IMR-90 (cell line): ENCODE measurements around the gene GRID1. TPM values are rescaled to one million over a fixed set of nuclear protein-coding genes. Genes with fewer than 3 reads are reported as not detected.

Experiments
- ATAC-seq: fragments of 200-7000 bp; cut with Tn5 transposase; 2 replicates; pipeline ENCODE4 v1.9.1; 2020; ENCODE audit warnings: low read depth, mild to moderate bottlenecking, moderate library complexity
- BruUV-seq: library from RNA; stranded (reverse); fragments of 400-500 nt; replicated peaks from 2 replicates; lab custom pipeline; 2021; lab: Mats Ljungman, UMichigan
- CTCF ChIA-PET: fragments of 300-600 bp; formaldehyde crosslinking; extraction: SDS; loops from one replicate; lab custom pipeline; 2021; ENCODE audit warnings: antibody characterized with exemption; lab: Yijun Ruan, JAX
- POLR2A ChIA-PET: fragments of 300-600 bp; sonication (Branson Sonifier 250); formaldehyde crosslinking; loops from one replicate; lab custom pipeline; 2022; ENCODE audit warnings: antibody characterized with exemption; ENCODE audit not compliant: unreplicated experiment; lab: Charles Lee
- DNase-seq: peaks from one replicate; pipeline ENCODE4 v3.0.0; 2013
- H2AFZ ChIP-seq: replicated peaks from 2 replicates; pipeline ENCODE3; 2013; ENCODE audit warnings: low read length, mild to moderate bottlenecking; ENCODE audit not compliant: poor library complexity
- H2AK5ac ChIP-seq: 2 replicates; pipeline ENCODE4 v1.6.1; 2013; ENCODE audit warnings: low read depth, low read length, inconsistent platforms
- H2AK9ac ChIP-seq: replicated peaks from 2 replicates; pipeline ENCODE3; 2013; ENCODE audit warnings: mild to moderate bottlenecking, low read depth, low read length, moderate library complexity; ENCODE audit not compliant: poor library complexity
- H2BK120ac ChIP-seq: 2 replicates; pipeline ENCODE4 v1.6.1; 2013; ENCODE audit warnings: low read depth, low read length, inconsistent platforms
- H2BK15ac ChIP-seq: 3 replicates; pipeline ENCODE4 v1.6.1; 2013; ENCODE audit warnings: low read depth, low read length, inconsistent platforms
- H2BK20ac ChIP-seq: 2 replicates; pipeline ENCODE4 v1.6.1; 2013; ENCODE audit warnings: low read depth, mild to moderate bottlenecking, inconsistent platforms, low read length, moderate library complexity
- H2BK5ac ChIP-seq: 2 replicates; pipeline ENCODE4 v1.6.1; 2013; ENCODE audit warnings: mild to moderate bottlenecking, low read depth, low read length, inconsistent platforms; ENCODE audit not compliant: poor library complexity, severe bottlenecking
- H3K14ac ChIP-seq: replicated peaks from 2 replicates; pipeline ENCODE4 v1.6.1; 2013; ENCODE audit warnings: low read depth, low read length, inconsistent platforms
- H3K18ac ChIP-seq: 2 replicates; pipeline ENCODE4 v1.6.1; 2013; ENCODE audit warnings: low read depth, low read length, control low read depth
- H3K23ac ChIP-seq: 2 replicates; pipeline ENCODE4 v1.6.1; 2013; ENCODE audit warnings: low read depth, low read length, inconsistent platforms
- H3K27ac ChIP-seq: 2 replicates; pipeline ENCODE4 v1.5.1; 2013; ENCODE audit warnings: mild to moderate bottlenecking, control low read depth, low read length; ENCODE audit not compliant: insufficient read depth
- H3K27me3 ChIP-seq: 2 replicates; pipeline ENCODE4 v1.6.1; 2013; ENCODE audit warnings: low read length; ENCODE audit not compliant: control insufficient read depth, insufficient read depth
- H3K36me3 ChIP-seq: 2 replicates; pipeline ENCODE4 v1.6.1; 2013; ENCODE audit warnings: low read length, mixed read lengths; ENCODE audit not compliant: control insufficient read depth, insufficient read depth
- H3K4ac ChIP-seq: 2 replicates; pipeline ENCODE4 v1.6.1; 2013; ENCODE audit warnings: low read depth, low read length, inconsistent platforms
- H3K4me1 ChIP-seq: 2 replicates; pipeline ENCODE4 v1.6.1; 2013; ENCODE audit warnings: low read length, mixed read lengths; ENCODE audit not compliant: control insufficient read depth, insufficient read depth
- H3K4me2 ChIP-seq: 2 replicates; pipeline ENCODE4 v1.6.1; 2013; ENCODE audit warnings: low read depth, mild to moderate bottlenecking, control low read depth, low read length, moderate library complexity
- H3K4me3 ChIP-seq: 2 replicates; pipeline ENCODE4 v1.5.1; 2013; ENCODE audit warnings: low read depth, mild to moderate bottlenecking, control low read depth, low read length, moderate library complexity; ENCODE audit not compliant: insufficient read depth
- H3K56ac ChIP-seq: 2 replicates; pipeline ENCODE4 v1.6.1; 2013; ENCODE audit warnings: low read length, inconsistent platforms; ENCODE audit not compliant: insufficient read depth; ENCODE audit errors: extremely low read depth
- H3K79me1 ChIP-seq, 2 experiments: 2 replicates each; pipeline ENCODE4 v1.6.1; 2013; ENCODE audit warnings: low read length in 2 of 2, inconsistent platforms in 1 of 2, low read depth in 1 of 2
- H3K9ac ChIP-seq: 2 replicates; pipeline ENCODE4 v1.6.1; 2013; ENCODE audit warnings: low read depth, low read length, control low read depth
- H3K9me1 ChIP-seq: 2 replicates; pipeline ENCODE4 v1.6.1; 2013; ENCODE audit warnings: low read length, inconsistent platforms; ENCODE audit not compliant: insufficient read depth
- H3K9me3 ChIP-seq: 2 replicates; pipeline ENCODE4 v1.6.1; 2013; ENCODE audit warnings: low read length; ENCODE audit not compliant: control insufficient read depth, insufficient read depth
- H4K20me1 ChIP-seq: 2 replicates; pipeline ENCODE4 v1.6.1; 2013; ENCODE audit warnings: low read length, inconsistent platforms; ENCODE audit not compliant: insufficient read depth
- H4K5ac ChIP-seq: 2 replicates; pipeline ENCODE4 v1.6.1; 2013; ENCODE audit warnings: mild to moderate bottlenecking, low read depth, low read length, control low read depth
- H4K8ac ChIP-seq, 2 experiments: 2 replicates each; pipeline ENCODE4 v1.6.1; 2013; ENCODE audit warnings: low read depth in 2 of 2, low read length in 2 of 2, control low read depth in 1 of 2, inconsistent platforms in 1 of 2
- H4K91ac ChIP-seq: 2 replicates; pipeline ENCODE4 v1.6.1; 2013; ENCODE audit warnings: low read depth, low read length, inconsistent platforms; ENCODE audit not compliant: insufficient read depth
- BHLHE40 ChIP-seq: fragments of 150-350 bp; IDR thresholded peaks from 2 replicates; pipeline ENCODE4 v1.6.1; 2016; ENCODE audit warnings: mild to moderate bottlenecking, low read depth, low read length
- CEBPB ChIP-seq: IDR thresholded peaks from 2 replicates; pipeline ENCODE4 v1.6.1; 2012; ENCODE audit warnings: low read depth, low read length, improper control_type of control experiment
- CHD1 ChIP-seq: IDR thresholded peaks from 2 replicates; pipeline ENCODE4 v1.6.1; 2012; ENCODE audit warnings: low read depth, low read length, improper control_type of control experiment
- FOS ChIP-seq: fragments of 150-350 bp; IDR thresholded peaks from 2 replicates; pipeline ENCODE4 v1.6.1; 2016; ENCODE audit warnings: low read depth, low read length
- MAZ ChIP-seq: IDR thresholded peaks from 2 replicates; pipeline ENCODE4 v1.6.1; 2012; ENCODE audit warnings: low read depth, mild to moderate bottlenecking, low read length, improper control_type of control experiment, moderate library complexity, borderline replicate concordance
- MXI1 ChIP-seq: IDR thresholded peaks from 2 replicates; pipeline ENCODE4 v1.6.1; 2012; ENCODE audit warnings: low read depth, mild to moderate bottlenecking, low read length, moderate library complexity, borderline replicate concordance
- NFE2L2 ChIP-seq: fragments of 150-350 bp; IDR thresholded peaks from 2 replicates; pipeline ENCODE4 v1.6.1; 2016; ENCODE audit warnings: low read depth, mild to moderate bottlenecking, low read length
- POLR2A ChIP-seq: IDR thresholded peaks from 2 replicates; pipeline ENCODE4 v1.6.1; 2012; ENCODE audit warnings: mild to moderate bottlenecking, low read depth, low read length
- RAD21 ChIP-seq: IDR thresholded peaks from 2 replicates; pipeline ENCODE4 v1.6.1; 2012; ENCODE audit warnings: low read length, improper control_type of control experiment
- RCOR1 ChIP-seq: IDR thresholded peaks from 2 replicates; pipeline ENCODE4 v1.6.1; 2012; ENCODE audit warnings: mild to moderate bottlenecking, low read length, improper control_type of control experiment; ENCODE audit not compliant: insufficient replicate concordance
- RFX5 ChIP-seq: IDR thresholded peaks from 2 replicates; pipeline ENCODE4 v1.8.0; 2012; ENCODE audit warnings: low read depth, mild to moderate bottlenecking, low read length, moderate library complexity
- SMC3 ChIP-seq: fragments of 150-350 bp; IDR thresholded peaks from 2 replicates; pipeline ENCODE4 v1.6.1; 2016; ENCODE audit warnings: low read depth, mild to moderate bottlenecking, antibody characterized with exemption, low read length, moderate library complexity
- WGBS, 2 experiments: methylation state at CpG; one replicate each; pipeline versions ENCODE4 v1.1.5 to v1.1.7; 2013; ENCODE audit warnings: missing lambda C conversion rate in 2 of 2; ENCODE audit not compliant: insufficient read length in 1 of 2; ENCODE audit errors: extremely low coverage in 2 of 2; 5-methylcytosine and 5-hydroxymethylcytosine counted together
- dilution Hi-C: fragments of 300-500 bp; cut with HindIII; formaldehyde crosslinking; loops from one replicate; pipeline ENCODE4 v1.14.3; 2018; ENCODE audit warnings: low sequenced_read_pairs; ENCODE audit not compliant: unreplicated experiment
- in situ Hi-C: fragments of 300-500 bp; cut with MboI; formaldehyde crosslinking; loops from 3 replicates; pipeline ENCODE4 v1.14.3; 2019; ENCODE audit warnings: low sequenced_read_pairs, inconsistent platforms, mixed read lengths
- intact Hi-C: fragments of 100-400 bp; cut with micrococcal nuclease; formaldehyde crosslinking; loops from 2 replicates; pipeline ENCODE4 v1.10.0; 2022
- polyA plus RNA-seq, 3 experiments: library from polyadenylated mRNA; depleted of rRNA; stranded (reverse); fragments of >200 nt; gene quantifications; 2 replicates each; pipeline ENCODE4 v1.2.3, GENCODE V29; 2012; ENCODE audit warnings: low replicate concordance in 1 of 3
- total RNA-seq: library from RNA; depleted of rRNA; stranded (reverse); fragments of >200 nt; gene quantifications from 2 replicates; pipeline ENCODE4 v1.2.3, GENCODE V29; 2012
- TF ChIP-seq, protein P1 (sequence below): fragments of 150-350 bp; IDR thresholded peaks from 2 replicates; pipeline ENCODE4 v1.6.1; 2016; ENCODE audit warnings: low read depth, mild to moderate bottlenecking, low read length, moderate library complexity, borderline replicate concordance
- TF ChIP-seq, protein P2 (sequence below): conservative IDR thresholded peaks from 2 replicates; pipeline ENCODE4 v1.5.1; 2012; ENCODE audit warnings: mild to moderate bottlenecking, low read depth, low read length, improper control_type of control experiment
- TF ChIP-seq, protein P3 (sequence below): fragments of 150-350 bp; IDR thresholded peaks from 2 replicates; pipeline ENCODE4 v1.6.1; 2017; ENCODE audit warnings: mild to moderate bottlenecking, antibody characterized with exemption, low read length, low read depth

Gene GRID1
- total and polyA plus RNA-seq, 2 of the 4 experiments (the other 2 are of a cell fraction): not detected

DNA sequence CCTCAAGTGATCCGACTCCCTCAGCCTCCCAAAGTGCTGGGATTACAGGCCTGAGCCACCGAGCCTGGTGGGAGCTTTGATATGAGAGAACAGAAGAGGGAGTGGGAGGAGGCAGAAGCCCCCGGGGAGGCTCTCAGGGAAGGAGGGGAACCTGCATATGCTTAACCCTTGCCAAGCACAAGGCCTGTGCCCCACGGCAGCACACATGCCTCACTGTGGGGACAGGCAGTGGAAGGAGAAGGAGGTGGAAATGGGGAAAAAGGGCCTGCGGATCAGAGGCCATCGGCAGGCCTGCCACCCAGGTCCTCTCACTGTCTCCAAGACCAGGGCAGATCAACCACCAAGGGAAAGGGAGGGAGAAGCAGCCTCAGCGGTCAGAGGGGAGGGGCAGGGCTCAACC lies 7.2 kb upstream of the GRID1 start:
- H3K18ac ChIP-seq: no peak overlapping the region
- no peak overlapping the region for H2AK9ac ChIP-seq
- in situ Hi-C loops (loop anchor here (5.0 kb wide), 1 partner anchor 1832 kb away; no protein-coding TSS in a partner anchor), dilution Hi-C loops (no loop called here), intact Hi-C loops (no loop called here)
- no peak overlapping the region for H4K91ac ChIP-seq
- peaks cover 60% of the 10 kb centered on the region for H3K27me3 ChIP-seq
- no peaks in the 10 kb centered on the region for H3K9me3 ChIP-seq
- CTCF ChIA-PET: no interaction called here
- POLR2A ChIA-PET: no interaction called here
- H3K4me3 ChIP-seq: no peak overlapping the region
- no peak overlapping the region for H3K9ac ChIP-seq
- no peak overlapping the region for H3K56ac ChIP-seq
- H3K23ac ChIP-seq: no peak overlapping the region
- no peak overlapping the region for H2BK15ac ChIP-seq
- H4K5ac ChIP-seq: no peak overlapping the region
- H2BK5ac ChIP-seq: no peak overlapping the region
- DNase-seq (no peak), ATAC-seq (no peak)
- H3K36me3 ChIP-seq: no peaks in the 10 kb centered on the region
- H3K14ac ChIP-seq: no peak overlapping the region
- H3K79me1 ChIP-seq: no peaks in the 10 kb centered on the region
- no CpG with 5 or more reads among the region's 7 CpGs for WGBS, 2 experiments
- H4K20me1 ChIP-seq: no peaks in the 10 kb centered on the region
- no peak overlapping the region for H3K27ac ChIP-seq
- 0 out of 2 replicates have a peak, but pooled peaks cover 4% of the 10 kb centered on the region for H3K9me1 ChIP-seq
- no peak overlapping the region for H2BK120ac ChIP-seq
- H3K4me1 ChIP-seq: no peaks in the 10 kb centered on the region
- no peak overlapping the region for H2AFZ ChIP-seq
- H2BK20ac ChIP-seq: no peak overlapping the region
- no TSS peak for BruUV-seq
- H3K4ac ChIP-seq: no peak overlapping the region
- H2AK5ac ChIP-seq: no peak overlapping the region
- TF ChIP-seq BHLHE40 (no peak), RFX5 (no peak), POLR2A (no peak), FOS (no peak), CEBPB (no peak), MAZ (no peak), RAD21 (no peak), NFE2L2 (no peak), SMC3 (no peak), RCOR1 (no peak), CHD1 (no peak), MXI1 (no peak)
- TF ChIP-seq, protein P1, sequence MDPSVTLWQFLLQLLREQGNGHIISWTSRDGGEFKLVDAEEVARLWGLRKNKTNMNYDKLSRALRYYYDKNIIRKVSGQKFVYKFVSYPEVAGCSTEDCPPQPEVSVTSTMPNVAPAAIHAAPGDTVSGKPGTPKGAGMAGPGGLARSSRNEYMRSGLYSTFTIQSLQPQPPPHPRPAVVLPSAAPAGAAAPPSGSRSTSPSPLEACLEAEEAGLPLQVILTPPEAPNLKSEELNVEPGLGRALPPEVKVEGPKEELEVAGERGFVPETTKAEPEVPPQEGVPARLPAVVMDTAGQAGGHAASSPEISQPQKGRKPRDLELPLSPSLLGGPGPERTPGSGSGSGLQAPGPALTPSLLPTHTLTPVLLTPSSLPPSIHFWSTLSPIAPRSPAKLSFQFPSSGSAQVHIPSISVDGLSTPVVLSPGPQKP: no peak
- TF ChIP-seq, protein P2, sequence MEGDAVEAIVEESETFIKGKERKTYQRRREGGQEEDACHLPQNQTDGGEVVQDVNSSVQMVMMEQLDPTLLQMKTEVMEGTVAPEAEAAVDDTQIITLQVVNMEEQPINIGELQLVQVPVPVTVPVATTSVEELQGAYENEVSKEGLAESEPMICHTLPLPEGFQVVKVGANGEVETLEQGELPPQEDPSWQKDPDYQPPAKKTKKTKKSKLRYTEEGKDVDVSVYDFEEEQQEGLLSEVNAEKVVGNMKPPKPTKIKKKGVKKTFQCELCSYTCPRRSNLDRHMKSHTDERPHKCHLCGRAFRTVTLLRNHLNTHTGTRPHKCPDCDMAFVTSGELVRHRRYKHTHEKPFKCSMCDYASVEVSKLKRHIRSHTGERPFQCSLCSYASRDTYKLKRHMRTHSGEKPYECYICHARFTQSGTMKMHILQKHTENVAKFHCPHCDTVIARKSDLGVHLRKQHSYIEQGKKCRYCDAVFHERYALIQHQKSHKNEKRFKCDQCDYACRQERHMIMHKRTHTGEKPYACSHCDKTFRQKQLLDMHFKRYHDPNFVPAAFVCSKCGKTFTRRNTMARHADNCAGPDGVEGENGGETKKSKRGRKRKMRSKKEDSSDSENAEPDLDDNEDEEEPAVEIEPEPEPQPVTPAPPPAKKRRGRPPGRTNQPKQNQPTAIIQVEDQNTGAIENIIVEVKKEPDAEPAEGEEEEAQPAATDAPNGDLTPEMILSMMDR: no peak
- TF ChIP-seq, protein P3, sequence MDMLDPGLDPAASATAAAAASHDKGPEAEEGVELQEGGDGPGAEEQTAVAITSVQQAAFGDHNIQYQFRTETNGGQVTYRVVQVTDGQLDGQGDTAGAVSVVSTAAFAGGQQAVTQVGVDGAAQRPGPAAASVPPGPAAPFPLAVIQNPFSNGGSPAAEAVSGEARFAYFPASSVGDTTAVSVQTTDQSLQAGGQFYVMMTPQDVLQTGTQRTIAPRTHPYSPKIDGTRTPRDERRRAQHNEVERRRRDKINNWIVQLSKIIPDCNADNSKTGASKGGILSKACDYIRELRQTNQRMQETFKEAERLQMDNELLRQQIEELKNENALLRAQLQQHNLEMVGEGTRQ: no peak
- no peak overlapping the region for H4K8ac ChIP-seq
- no peak overlapping the region for H3K4me2 ChIP-seq
